OCI-M2 (cell line): ENCODE data around the gene TSPAN10.

Experiments used
- DNase-seq: peaks from one replicate; lab custom pipeline; 2025; ENCODE audit not compliant: unreplicated experiment; lab: John Stamatoyannopoulos, UW

TSPAN10 gene

DNA sequence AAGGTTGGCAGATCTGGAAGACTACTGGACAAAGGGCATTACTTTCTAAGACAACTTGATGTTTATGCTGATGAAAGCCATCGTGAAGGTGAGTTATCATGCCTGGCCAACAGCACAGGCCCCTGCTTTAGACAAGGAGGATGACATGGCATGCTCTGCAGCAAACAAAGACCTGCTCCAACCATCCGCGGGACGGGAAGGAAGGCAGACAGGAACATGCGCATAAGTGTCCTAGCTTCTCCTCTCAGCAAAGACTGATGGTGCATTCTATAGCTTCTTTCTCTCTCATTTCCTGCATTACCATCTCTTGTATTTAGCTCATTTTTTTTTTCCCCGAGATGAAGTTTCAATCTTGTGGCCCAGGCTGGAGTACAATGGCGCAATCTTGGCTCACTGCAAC lies 5.5 kb upstream of the TSPAN10 start:
- DNase-seq = no peak

- no peak for DNase-seq
Observed at GRCh38 chr17:81635431-81635830, 1.6 kb upstream of the TSPAN10 start.

DNA sequence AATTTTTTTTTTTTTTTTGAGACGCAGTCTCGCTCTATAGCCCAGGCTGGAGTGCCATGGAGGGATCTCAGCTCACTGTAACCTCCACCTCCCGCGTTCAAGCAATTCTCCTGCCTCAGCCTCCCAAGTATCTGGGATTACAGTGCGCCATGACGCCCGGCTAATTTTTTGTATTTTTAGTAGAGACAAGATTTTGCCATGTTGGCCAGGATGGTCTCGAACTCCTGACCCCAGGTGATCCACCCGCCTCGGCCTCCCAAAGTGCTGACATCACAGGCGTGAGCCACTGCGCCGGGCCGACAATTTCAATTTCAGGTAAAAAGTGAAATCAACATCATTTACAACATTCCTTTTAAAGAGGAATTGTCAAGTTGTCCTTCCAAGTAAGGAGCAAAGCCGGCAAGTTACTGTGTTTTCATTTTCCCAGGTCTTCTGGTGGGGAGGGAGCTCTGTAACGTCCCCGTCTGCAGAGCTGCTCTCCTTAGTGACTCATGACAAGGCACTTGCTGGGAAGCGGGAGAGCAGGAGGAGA lies 957 bp upstream of the TSPAN10 start:
- DNase-seq = no peak

DNA sequence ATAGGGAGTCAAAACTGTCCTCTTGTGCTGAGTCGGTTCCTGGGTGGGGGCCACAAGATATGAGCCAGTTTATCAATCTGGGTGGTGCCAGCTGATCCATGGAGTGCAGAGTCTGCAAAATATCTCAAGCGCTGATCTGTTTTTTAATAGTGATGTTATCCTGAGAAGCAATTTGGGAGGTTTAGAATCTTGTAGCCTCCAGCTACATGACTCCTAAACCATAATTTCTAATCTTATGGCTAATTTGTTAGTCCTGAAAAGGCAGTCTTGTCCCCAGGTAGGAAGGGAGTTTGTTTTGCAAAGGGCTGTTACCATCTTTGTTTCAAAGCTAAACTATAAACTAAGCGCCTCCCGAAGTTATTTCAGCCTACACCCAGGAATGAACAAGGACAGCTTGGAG lies 1.7 kb downstream of the TSPAN10 start:
- no peak for DNase-seq

GRCh38 chr17:81640011-81640410 lies 3.0 kb downstream of the TSPAN10 start:
- no peak for DNase-seq

DNA sequence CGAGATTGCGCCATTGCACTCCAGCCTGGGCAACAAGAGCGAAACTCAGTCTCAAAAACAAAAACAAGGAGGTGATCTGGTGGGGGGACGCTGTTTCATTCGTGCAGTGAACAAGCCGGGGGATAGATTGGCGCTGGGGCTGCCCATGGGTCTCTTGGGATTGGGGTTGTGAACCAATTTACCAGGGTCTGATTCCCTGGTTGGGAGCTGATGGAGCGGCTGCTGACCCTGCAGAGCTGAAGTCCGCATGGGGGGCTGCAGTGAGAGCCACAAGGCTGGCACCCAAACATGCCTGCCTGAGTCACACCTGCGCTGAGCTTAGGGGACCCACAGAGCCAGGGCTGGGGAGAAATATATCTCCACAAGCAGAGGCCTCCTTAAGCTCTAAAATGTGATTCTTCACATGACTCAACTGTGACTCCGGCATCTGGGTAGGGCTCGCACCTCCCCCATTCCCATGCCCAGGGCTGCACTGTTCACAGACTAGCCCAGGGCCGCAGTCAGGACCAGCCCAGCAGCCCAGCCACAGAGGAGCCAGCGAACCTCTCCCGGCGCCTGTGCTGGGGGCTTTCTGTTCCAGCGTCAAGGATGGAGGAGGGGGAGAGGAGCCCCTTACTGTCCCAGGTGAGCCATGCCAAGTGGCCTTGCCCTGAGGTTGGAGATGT lies 5.0 kb downstream of the TSPAN10 start:
- DNase-seq = no peak

- DNase-seq = no peak
Observed at GRCh38 chr17:81644496-81644895, 7.5 kb downstream of the TSPAN10 start.

GRCh38 chr17:81644976-81645952 lies 8.3 kb downstream of the TSPAN10 start:
- no peak for DNase-seq

DNA sequence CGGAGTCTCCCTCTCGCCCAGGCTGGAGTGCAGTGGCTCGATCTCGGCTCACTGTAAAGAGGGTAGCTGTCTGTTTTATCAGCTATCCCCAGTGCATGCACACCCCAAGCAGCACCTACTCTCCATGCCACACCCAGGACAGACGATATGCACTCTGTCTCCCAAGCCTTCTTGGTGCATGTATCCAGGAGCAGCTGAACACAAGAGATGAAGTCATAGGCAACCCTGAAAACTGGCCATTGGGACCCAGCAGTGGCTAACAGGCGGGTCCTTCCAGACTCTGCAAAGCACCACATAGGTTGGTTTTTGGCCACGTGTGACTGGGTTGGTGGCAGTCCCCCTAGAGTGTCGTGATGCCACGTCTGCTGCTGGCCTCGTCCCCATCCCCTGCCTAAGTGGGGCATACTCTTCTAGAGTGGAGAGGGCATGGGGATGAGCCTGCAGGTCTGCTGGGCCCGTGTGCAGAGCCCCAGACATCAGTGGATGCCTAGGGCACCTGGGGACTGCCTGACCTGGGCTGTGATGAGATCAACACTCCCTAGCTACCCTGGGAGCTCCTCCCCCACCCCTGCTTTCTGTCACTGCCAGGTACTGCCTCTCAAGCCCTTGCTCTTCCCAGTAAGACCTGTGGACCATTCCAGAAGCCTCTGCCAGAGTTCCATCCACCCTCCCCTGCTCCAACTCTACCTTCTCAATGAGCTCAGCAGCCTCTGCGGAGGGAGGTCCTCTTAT lies 10.0 kb downstream of the TSPAN10 start:
- no peak for DNase-seq

GRCh38 chr17:81647640-81648012 lies 10.6 kb downstream of the TSPAN10 start:
- no peak for DNase-seq

DNA sequence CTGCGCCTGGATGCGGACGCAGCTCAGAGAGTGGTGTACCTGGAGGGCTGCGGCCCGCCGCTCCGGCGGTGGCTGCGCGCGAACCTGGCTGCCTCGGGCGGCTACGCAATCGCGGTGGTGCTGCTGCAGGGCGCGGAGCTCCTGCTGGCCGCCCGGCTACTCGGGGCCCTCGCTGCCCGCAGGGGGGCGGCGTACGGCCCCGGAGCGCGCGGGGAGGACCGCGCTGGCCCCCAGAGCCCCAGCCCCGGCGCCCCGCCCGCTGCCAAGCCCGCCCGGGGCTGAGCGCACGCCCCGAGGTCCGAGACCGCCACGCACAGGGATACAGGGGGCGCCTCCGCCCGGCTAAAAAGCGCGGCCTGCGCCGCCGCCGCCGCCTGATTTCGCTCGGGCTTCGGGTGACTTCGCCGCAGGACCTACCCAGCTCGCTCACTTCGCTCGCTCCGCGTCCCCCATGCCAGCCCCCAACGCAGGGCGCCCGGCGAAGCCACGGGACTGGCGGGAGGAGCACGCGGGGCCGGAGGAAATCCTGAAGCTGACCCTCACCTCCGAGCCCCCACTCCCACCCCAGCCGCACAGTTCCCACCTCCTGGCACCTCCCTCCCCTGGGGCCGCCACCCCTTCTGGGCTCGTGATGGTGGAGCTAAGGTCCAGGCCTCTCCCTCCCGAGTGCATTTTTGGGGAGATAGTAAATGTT lies 11.2 kb downstream of the TSPAN10 start:
- DNase-seq = no peak

- DNase-seq = no peak
Observed at GRCh38 chr17:81648707-81649085, 11.7 kb downstream of the TSPAN10 start.

DNA sequence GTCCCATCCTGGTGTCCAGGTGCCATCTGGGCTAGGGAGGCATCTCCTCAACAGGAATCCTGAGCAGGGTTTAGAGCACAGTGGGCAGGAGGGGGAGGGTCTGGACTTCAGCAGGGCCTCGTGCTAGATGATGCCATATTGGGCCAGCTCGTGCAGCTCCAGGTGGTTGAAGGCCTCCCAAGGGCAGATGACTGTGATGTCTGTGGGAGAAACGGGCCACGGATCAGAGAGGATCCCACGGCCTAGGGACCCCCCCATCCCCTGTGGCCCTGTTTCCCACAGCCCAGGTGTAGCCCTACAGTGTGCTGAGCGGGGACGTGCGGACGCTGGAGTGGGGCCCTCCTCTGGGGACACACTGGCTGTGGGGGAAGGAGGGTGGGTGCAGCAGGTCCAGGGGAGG lies 14.0 kb downstream of the TSPAN10 start:
- DNase-seq = no peak

GRCh38 chr17:81651692-81652091 lies 14.7 kb downstream of the TSPAN10 start:
- DNase-seq = no peak

DNA sequence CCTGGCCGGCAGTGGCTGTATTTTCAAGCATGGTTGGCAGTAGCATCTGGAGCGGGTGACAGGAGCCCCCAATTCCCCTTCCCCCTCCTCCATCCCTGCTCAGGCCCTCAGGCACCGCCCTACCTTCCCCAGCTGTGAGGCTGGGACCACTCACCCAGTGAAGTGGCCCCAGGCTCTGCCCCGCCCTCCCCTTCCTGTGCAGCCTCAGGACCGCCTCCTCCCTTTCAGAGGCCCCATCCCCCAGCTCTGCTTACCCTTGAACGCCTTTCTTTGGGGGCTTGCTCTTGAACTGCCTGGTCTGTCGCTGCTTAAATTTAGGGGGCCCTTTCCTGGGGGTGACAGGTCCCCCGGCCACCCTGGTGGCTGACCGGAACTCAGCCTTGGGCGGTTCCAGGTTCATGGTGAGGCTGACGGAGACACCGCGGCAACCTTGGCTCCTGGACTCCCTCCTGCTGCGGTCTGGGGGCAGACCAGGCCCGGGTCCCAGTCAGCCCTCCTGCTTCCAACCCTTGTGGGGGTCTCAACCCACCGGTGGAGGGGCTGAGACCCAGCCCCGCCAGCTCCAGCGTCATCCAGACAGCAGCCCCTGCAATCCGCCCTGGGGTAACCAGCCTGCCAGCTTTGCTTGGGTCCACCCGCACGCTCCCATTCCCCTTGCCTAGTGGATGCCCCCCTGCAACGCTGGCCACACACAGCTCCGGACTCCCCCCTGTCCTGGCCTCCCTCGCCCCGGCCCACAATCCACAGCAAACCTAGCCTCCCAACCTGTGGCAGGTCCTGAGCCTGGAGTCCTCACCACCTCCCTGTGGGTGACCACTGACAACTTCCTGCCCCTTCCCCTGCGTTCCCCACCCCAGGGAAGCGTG lies 16.1 kb downstream of the TSPAN10 start:
- DNase-seq = no peak

- no peak for DNase-seq
Observed at GRCh38 chr17:81655378-81656117, 18.6 kb downstream of the TSPAN10 start.

DNA sequence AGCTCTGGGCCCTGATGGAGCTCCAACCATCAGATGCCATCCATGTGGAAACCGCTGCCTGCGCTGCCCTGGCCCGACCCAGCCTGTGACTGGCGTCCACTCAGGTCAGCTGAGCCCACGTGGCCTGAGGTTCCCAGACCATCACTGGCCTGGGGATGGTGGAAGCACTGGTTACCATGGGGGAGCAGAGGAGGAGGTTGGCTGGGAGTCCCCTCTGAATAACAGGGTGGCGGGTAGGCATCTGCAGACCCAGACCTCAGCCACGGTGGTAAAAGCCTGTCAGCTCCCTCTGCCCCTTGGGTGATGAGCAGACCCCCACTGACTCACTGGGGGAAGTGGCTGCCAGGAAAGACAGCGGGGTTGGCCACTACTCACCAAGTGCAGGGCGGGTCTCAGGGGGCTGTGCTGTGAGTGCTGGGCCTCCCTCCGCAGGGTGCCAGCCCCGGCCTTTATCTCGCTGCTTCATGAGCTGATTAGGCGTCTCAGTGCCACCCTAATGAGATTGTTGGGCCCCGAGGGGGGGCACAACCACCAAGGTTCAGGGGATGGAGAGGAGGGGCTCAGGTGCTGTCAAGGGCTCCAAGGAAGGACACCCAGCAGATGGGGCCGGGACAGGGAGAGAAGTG lies 19.2 kb downstream of the TSPAN10 start, which contains the start of gene PDE6G:
Gene PDE6G (minus strand): TSS at position 425 of the 626 bp plus-strand sequence. CDS start 3,237 bp downstream, outside the sequence.
- no peak for DNase-seq

DNA sequence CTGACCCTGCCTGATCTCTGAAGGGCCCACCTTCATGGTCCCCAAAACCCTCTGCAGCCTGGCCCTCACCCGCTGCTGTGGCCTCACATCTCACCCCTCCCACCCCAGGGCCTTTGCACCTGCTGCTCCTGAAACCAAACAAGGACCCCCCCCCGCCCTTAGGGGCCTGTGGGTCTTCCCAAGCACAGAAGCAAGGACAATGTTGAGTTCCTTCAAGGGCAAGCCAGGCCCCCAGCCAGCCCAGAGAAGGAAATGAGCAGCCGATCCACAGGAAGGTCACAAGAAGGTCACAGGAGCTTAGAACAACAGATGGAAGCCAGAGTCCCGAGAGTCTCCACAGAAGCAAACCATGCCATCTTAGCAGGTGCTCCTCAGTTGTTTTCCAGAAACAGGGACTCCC lies 19.8 kb downstream of the TSPAN10 start:
- DNase-seq = no peak

GRCh38 chr17:81659038-81659437 lies 22.0 kb downstream of the TSPAN10 start:
- no peak for DNase-seq
